Heart right ventricle (tissue), 16 donors: ENCODE measurements around the gene PCP2. TPM values are rescaled to one million over a fixed set of nuclear protein-coding genes. Genes with fewer than 3 reads are reported as not detected.

Experiments used
- ATAC-seq, 8 donors: fragments of 200-7000 bp; cut with Tn5 transposase; one replicate each; pipeline ENCODE4 v1.9.1; 2020; ENCODE audit warnings: mild to moderate bottlenecking in 8 of 8, moderate library complexity in 8 of 8, moderate number of reproducible peaks in 1 of 8
- DNase-seq, 2 donors: peaks; one replicate each; pipeline ENCODE4 v3.0.0-alpha.2; 2020
- H3K27ac ChIP-seq, 10 donors: fragments of 200-600 bp; sonication (generic) in 2 of 10; one replicate each; pipeline versions ENCODE4 v1.5.0 to v1.8.0; 2020 to 2022; ENCODE audit warnings: mild to moderate bottlenecking in 3 of 10
- H3K27me3 ChIP-seq, 7 donors: fragments of 200-600 bp; one replicate each; pipeline ENCODE4 v1.8.0; 2021 to 2022; ENCODE audit warnings: mild to moderate bottlenecking in 2 of 7
- H3K36me3 ChIP-seq, 9 donors: fragments of 200-600 bp; sonication (generic) in 1 of 9; one replicate each; pipeline versions ENCODE4 v1.5.0 to v1.8.0; 2020 to 2022; ENCODE audit warnings: mild to moderate bottlenecking in 2 of 9
- H3K4me1 ChIP-seq, 9 donors: fragments of 200-600 bp; sonication (generic) in 1 of 9; one replicate each; pipeline versions ENCODE4 v1.5.0 to v1.8.0; 2020 to 2022; ENCODE audit warnings: mild to moderate bottlenecking in 4 of 9
- H3K4me3 ChIP-seq, 10 donors: fragments of 200-600 bp; sonication (generic) in 2 of 10; one replicate each; pipeline versions ENCODE4 v1.5.0 to v1.8.0; 2020 to 2022; ENCODE audit warnings: mild to moderate bottlenecking in 7 of 10, moderate library complexity in 2 of 10
- H3K9me3 ChIP-seq, 11 donors: fragments of 200-600 bp in 10 of 11; sonication (generic) in 2 of 11; one replicate each; pipeline versions ENCODE4 v1.5.0 to v1.8.0; 2013 to 2022; ENCODE audit warnings: mild to moderate bottlenecking in 2 of 11, control low read depth in 1 of 11, moderate library complexity in 1 of 11
- CTCF ChIP-seq, 9 donors: fragments of 200-600 bp; sonication (generic) in 2 of 9; IDR thresholded peaks; one replicate each; pipeline versions ENCODE4 v1.5.0 to v1.8.0; 2021 to 2022; ENCODE audit warnings: antibody characterized with exemption in 9 of 9, mild to moderate bottlenecking in 5 of 9, moderate library complexity in 1 of 9
- WGBS, 2 donors: extraction: QIAGEN DNeasy Blood & Tissue Kit; methylation state at CpG; one replicate each; pipeline ENCODE4 v1.1.7; 2013; ENCODE audit warnings: inconsistent platforms in 1 of 2; 5-methylcytosine and 5-hydroxymethylcytosine counted together
- intact Hi-C, 10 donors: fragments of 100-400 bp; cut with DNase I; formaldehyde crosslinking; loops; one replicate each; pipeline versions ENCODE4 v1.11.1 to v1.14.2; 2022
- microRNA-seq, 2 donors: library from miRNA; unstranded; fragments of <30 nt; microRNA quantifications; one replicate each; pipeline ENCODE4 v1.2.0, GENCODE V29; 2021
- polyA plus RNA-seq, 2 donors: library from polyadenylated mRNA; stranded (reverse); fragments of 200-250 nt; gene quantifications; one replicate each; pipeline ENCODE4 v1.2.3, GENCODE V29; 2013
- total RNA-seq, 10 donors: library from RNA; stranded (reverse); fragmentation: NEBNext Ultra II Directional in 3 of 10; extraction: Animal tissue kit (Norgen Biotek cat#: 25700) in 3 of 10; gene quantifications; one replicate each; pipeline versions ENCODE4 v1.2.1 to v1.2.4, GENCODE V29; 2021 to 2023
- donor health status: Arrhythmogenic right ventricular cardiomyopathy.
- donor health status: ischemic (EF 13 %, LVEDD 7.1; RV severe dilation, severe dysfunction).
- donor health status: healthy with polysubstance abuse.
- donor health status: DM: no; HTN: yes; CAD: no.
- donor health status: DM: no; HTN: no; CAD: no.
- donor health status: ischemic (EF 25% LVEDD 6.9; RV normal size, moderate dysfunction).
- donor health status: ischemic (EF 25% LVEDD 5.7; RV mildly dilated, moderate dysfunction).
- donor health status: healthy.
- donor health status: DM: yes; HTN: yes; CAD: no.
- donor health status: Ischemic cardiomyopathy.
- donor health status: ischemic (EF 35%, LVEDD 5.7; RV mildly dilated, moderate dysfunction).
- donor health status: nonischemic (EF 11% LVEDD 7.7; RV severe dilation, severe dysfunction).
- donor health status: DM: yes; HTN: yes; CAD: no.
- donor health status: PGD.
- donor health status: ischemic (EF 29% LVEDD 5.4; RV normal size, mild dysfunction).
- donor health status: nonischemic (EF 23%, LVEDD 6.1; RV moderate dilation, normal function).

PCP2 gene
- total and polyA plus RNA-seq, 12 donors: 0.35 to 3.8 (median 1.6) TPM; not detected in 2

GRCh38 chr19:7582446-7582845 is 51.1 kb downstream of the PCP2 start:
- TF ChIP-seq CTCF (IDR thresholded peaks at IDR 0.05): no peak
- no peaks in the 10 kb centered on the region for H3K4me1 ChIP-seq
- ATAC-seq (no peak), DNase-seq (no peak)
- no peaks in the 10 kb centered on the region for H3K36me3 ChIP-seq
- intact Hi-C loops: loop anchor here in 1 of 10 donors (10.0 kb wide), 1 partner anchor 202 kb away; no protein-coding TSS in a partner anchor
- H3K4me3 ChIP-seq: no peak overlapping the region
- H3K27ac ChIP-seq: no peak overlapping the region
- no peaks in the 10 kb centered on the region for H3K9me3 ChIP-seq
- WGBS, 2 donors: 50 to 55% methylated on average over 11 of the region's 11 CpGs
- peaks cover 0 to 18% (median under 1%) of the 10 kb centered on the region in 7 donors for H3K27me3 ChIP-seq

Small RNA genes within 50 kb of the gene (microRNA-seq; reads per million reads assigned to microRNA genes)
- 0 reads per million in 2 donors for gene MIR6792

Other genes with a start within 250 kb of the PCP2 start
- gene PEX11G, start 144.7 kb downstream of the PCP2 start, total RNA-seq: 1 to 10 TPM in 9 of 10 donors, under 1 TPM in 1; 0.95 to 2.4 (median 1.9) TPM
- gene PEX11G, start 144.7 kb downstream of the PCP2 start, polyA plus RNA-seq: 1 to 10 TPM; 1.2 to 3.9 TPM
- gene ZNF358, start 117.6 kb downstream of the PCP2 start, total RNA-seq: 100 to 1,000 TPM in 1 of 10 donors, 10 to 100 TPM in 9; 67.7 to 104 (median 76.5) TPM
- gene ZNF358, start 117.6 kb downstream of the PCP2 start, polyA plus RNA-seq: 100 to 1,000 TPM in 1 of 2 donors, 10 to 100 TPM in 1; 61.4 to 167 TPM
- 10 to 100 TPM; 10.4 to 29.1 (median 13.4) TPM for gene MCOLN1, start 111.1 kb downstream of the PCP2 start, total RNA-seq
- 10 to 100 TPM; 20.8 to 34.9 TPM for gene MCOLN1, start 111.1 kb downstream of the PCP2 start, polyA plus RNA-seq
- gene PNPLA6, start 98.0 kb downstream of the PCP2 start, total RNA-seq: 10 to 100 TPM; 33.9 to 73.8 (median 41.6) TPM
- gene PNPLA6, start 98.0 kb downstream of the PCP2 start, polyA plus RNA-seq: 10 to 100 TPM; 34.1 to 57.0 TPM
- gene CAMSAP3, start 37.9 kb downstream of the PCP2 start, total RNA-seq: 1 to 10 TPM in 1 of 10 donors, under 1 TPM in 9; 0.13 to 2.0 (median 0.30) TPM
- under 1 TPM; 0.03 to 0.37 TPM for gene CAMSAP3, start 37.9 kb downstream of the PCP2 start, polyA plus RNA-seq
- 10 to 100 TPM; 18.6 to 25.1 (median 22.4) TPM for gene XAB2, start 4.2 kb downstream of the PCP2 start, total RNA-seq
- 10 to 100 TPM; 28.0 to 31.9 TPM for gene XAB2, start 4.2 kb downstream of the PCP2 start, polyA plus RNA-seq
- 100 to 1,000 TPM; 119 to 230 (median 150) TPM for gene PET100, start 3.9 kb downstream of the PCP2 start, total RNA-seq
- gene PET100, start 3.9 kb downstream of the PCP2 start, polyA plus RNA-seq: 1,000 to 10,000 TPM in 1 of 2 donors, 10 to 100 TPM in 1; 99.1 to 1,041 TPM
- 10 to 100 TPM in 2 of 10 donors, 1 to 10 TPM in 8; 1.6 to 19.6 (median 2.5) TPM for gene STXBP2, start 3.4 kb upstream of the PCP2 start, total RNA-seq
- 1 to 10 TPM; 6.0 to 6.7 TPM for gene STXBP2, start 3.4 kb upstream of the PCP2 start, polyA plus RNA-seq
- under 1 TPM in 2 of 10 donors, not detected in 8; 0.51 to 0.76 TPM for gene RETN, start 35.3 kb upstream of the PCP2 start, total RNA-seq
- 10 to 100 TPM in 1 of 2 donors, 1 to 10 TPM in 1; 8.5 to 12.6 TPM for gene RETN, start 35.3 kb upstream of the PCP2 start, polyA plus RNA-seq
- gene MCEMP1, start 43.4 kb upstream of the PCP2 start, total RNA-seq: 1 to 10 TPM in 1 of 10 donors, under 1 TPM in 5, not detected in 4; 0.17 to 1.2 (median 0.25) TPM
- under 1 TPM in 1 of 2 donors, not detected in 1; 0.71 TPM for gene MCEMP1, start 43.4 kb upstream of the PCP2 start, polyA plus RNA-seq
- 100 to 1,000 TPM in 3 of 10 donors, 10 to 100 TPM in 7; 75.3 to 132 (median 86.0) TPM for gene TRAPPC5, start 47.1 kb upstream of the PCP2 start, total RNA-seq
- 100 to 1,000 TPM; 149 to 388 TPM for gene TRAPPC5, start 47.1 kb upstream of the PCP2 start, polyA plus RNA-seq
- 1 to 10 TPM in 1 of 10 donors, under 1 TPM in 4, not detected in 5; 0.21 to 1.0 (median 0.44) TPM for gene FCER2, start 68.4 kb upstream of the PCP2 start, total RNA-seq
- gene FCER2, start 68.4 kb upstream of the PCP2 start, polyA plus RNA-seq: under 1 TPM; 0.13 to 0.44 TPM
- 1 to 10 TPM in 3 of 10 donors, under 1 TPM in 4, not detected in 3; 0.25 to 4.2 (median 0.91) TPM for gene CLEC4G, start 98.4 kb upstream of the PCP2 start, total RNA-seq
- under 1 TPM; 0.20 to 0.73 TPM for gene CLEC4G, start 98.4 kb upstream of the PCP2 start, polyA plus RNA-seq
- gene CD209, start 113.8 kb upstream of the PCP2 start, total RNA-seq: 10 to 100 TPM in 2 of 10 donors, 1 to 10 TPM in 8; 1.6 to 29.6 (median 4.6) TPM
- gene CD209, start 113.8 kb upstream of the PCP2 start, polyA plus RNA-seq: under 1 TPM; 0.54 to 0.95 TPM
- not detected for gene CLEC4M, start 129.5 kb upstream of the PCP2 start, total RNA-seq
- gene CLEC4M, start 129.5 kb upstream of the PCP2 start, polyA plus RNA-seq: not detected
- 10 to 100 TPM; 16.8 to 26.3 (median 20.3) TPM for gene EVI5L, start 196.5 kb upstream of the PCP2 start, total RNA-seq
- gene EVI5L, start 196.5 kb upstream of the PCP2 start, polyA plus RNA-seq: 10 to 100 TPM; 12.9 to 21.0 TPM
- gene PRR36, start 240.7 kb upstream of the PCP2 start, total RNA-seq: under 1 TPM in 1 of 10 donors, not detected in 9; 0.05 TPM
- gene PRR36, start 240.7 kb upstream of the PCP2 start, polyA plus RNA-seq: under 1 TPM; 0.01 to 0.07 TPM